Astrocyte of the spinal cord (primary cell): ENCODE data around the gene ITPRIPL1.

Experiments
- DNase-seq: peaks from one replicate; pipeline ENCODE4 v3.0.0; 2011; ENCODE audit warnings: low read depth, low spot score
- H3K4me3 ChIP-seq: 2 replicates; pipeline ENCODE4 v1.5.1; 2011; ENCODE audit warnings: low read depth, mild to moderate bottlenecking, low read length, moderate library complexity
- CTCF ChIP-seq: IDR thresholded peaks from 2 replicates; pipeline ENCODE4 v1.5.1; 2012; ENCODE audit warnings: low read depth, mild to moderate bottlenecking, low read length, inconsistent platforms
- in situ Hi-C: cut with HindIII; loops from 2 replicates; pipeline ENCODE4 v1.10.0; 2017; ENCODE audit warnings: low sequenced_read_pairs

ITPRIPL1 gene

GRCh38 chr2:96320728-96321622 lies 4.1 kb upstream of the ITPRIPL1 start:
- TF ChIP-seq CTCF: no peak
- peak; percentile 18 for DNase-seq
- in situ Hi-C loops: no loop called here
- peak overlapping the region; percentile 54 for H3K4me3 ChIP-seq

GRCh38 chr2:96323849-96324248 lies 1.3 kb upstream of the ITPRIPL1 start:
- no peak for TF ChIP-seq CTCF

GRCh38 chr2:96324721-96325040 lies 436 bp upstream of the ITPRIPL1 start:
- no peak for TF ChIP-seq CTCF
- DNase-seq: no peak
- in situ Hi-C loops: no loop called here
- peak overlapping the region; percentile 52 for H3K4me3 ChIP-seq

More at GRCh38 chr2:96323849-96324248, 1.3 kb upstream of the ITPRIPL1 start:
- in situ Hi-C loops: no loop called here
- H3K4me3 ChIP-seq: no peak overlapping the region
- DNase-seq: no peak

- H3K4me3 ChIP-seq: peak overlapping the region; percentile 52
- in situ Hi-C loops: no loop called here
- DNase-seq: no peak
- TF ChIP-seq CTCF: no peak
These were observed 753 bp downstream of the ITPRIPL1 start for GRCh38 chr2:96325884-96326255.

GRCh38 chr2:96326564-96326963 lies 1.4 kb downstream of the ITPRIPL1 start:
- in situ Hi-C loops: no loop called here
- TF ChIP-seq CTCF: no peak
- no peak for DNase-seq
- no peak overlapping the region for H3K4me3 ChIP-seq

- no peak for DNase-seq
- no peak overlapping the region for H3K4me3 ChIP-seq
- TF ChIP-seq CTCF: no peak
- in situ Hi-C loops: no loop called here
These were observed 2.1 kb downstream of the ITPRIPL1 start for GRCh38 chr2:96326990-96327820.
